Fibroblast of skin of left quadriceps (primary cell): ENCODE results near the gene PSMB11.

Source experiments
- DNase-seq, 2 experiments: peaks; one replicate each; pipeline ENCODE4 v3.0.0-alpha.2; 2013; ENCODE audit warnings: low read depth in 2 of 2

The PSMB11 gene

DNA sequence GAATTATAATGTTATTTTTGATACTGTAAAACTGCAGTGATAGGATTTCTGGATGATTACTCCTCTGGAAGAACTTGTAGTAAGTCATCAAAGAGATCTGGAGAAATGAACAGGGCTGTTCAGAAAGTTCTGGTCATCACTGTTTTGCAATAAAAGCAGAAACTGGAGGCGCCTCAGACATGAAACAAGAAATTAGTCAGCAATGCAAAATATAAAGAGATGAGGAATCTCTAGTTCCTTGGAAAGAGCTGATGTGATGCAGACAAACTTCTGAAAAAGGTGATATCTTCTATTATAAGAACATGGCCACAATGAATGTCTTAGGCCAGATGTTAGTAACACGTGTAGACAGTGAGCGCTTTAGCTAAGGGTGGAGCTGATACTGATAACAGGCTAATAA lies 43.4 kb downstream of the PSMB11 start:
- DNase-seq: no peak

DNA sequence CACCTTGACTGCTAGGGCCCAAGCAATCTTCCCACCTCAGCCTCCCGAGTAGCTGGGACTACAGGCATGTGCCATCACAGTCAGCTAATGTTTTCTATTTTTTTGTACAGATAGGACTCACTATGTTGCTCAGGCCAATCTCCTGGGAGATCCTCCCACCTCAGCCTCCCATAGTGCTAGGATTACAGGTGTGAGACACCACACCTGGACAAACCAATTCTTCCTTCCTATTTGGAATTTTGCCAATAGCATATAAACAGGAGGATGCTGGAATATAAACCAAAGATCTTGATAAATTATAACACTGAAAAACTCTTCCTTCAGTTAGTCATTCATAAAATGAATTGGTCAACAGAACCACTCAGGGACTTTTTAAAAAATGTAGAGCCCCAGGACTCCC lies 44.6 kb downstream of the PSMB11 start:
- DNase-seq: no peak

DNA sequence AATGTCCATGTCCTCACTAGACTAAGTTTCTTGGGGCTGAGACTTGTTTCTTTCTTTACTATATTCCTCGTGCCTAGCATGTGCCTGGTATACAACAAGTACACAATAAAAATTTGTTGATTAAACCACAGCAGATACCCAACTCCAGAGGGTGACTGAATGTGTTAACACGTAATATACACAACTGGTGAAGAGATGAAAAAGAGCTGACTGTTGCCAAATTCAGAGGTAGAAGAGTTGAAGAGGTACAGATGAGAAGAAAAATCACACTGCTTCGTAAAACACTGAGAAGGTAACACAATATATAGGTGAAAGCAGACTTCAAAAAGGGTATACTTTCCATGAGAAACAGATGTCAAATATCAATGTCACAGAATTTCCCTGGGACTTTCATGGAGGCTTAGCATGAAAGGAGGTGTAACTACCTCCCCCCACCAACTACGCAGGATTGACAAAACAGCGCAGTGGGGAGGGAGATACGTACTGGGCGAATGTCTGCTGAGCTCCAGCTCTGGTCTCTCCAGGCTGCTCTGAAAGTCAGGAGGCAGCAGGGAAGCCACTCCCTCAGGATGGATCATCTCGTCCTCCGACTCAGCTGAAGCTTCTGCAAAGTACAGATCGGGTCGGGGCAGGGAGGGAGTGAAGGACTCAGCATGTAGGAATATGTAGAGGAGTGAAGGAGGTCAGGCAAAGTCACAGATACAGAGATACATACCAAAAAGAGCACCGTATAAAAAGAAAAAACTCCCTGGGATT lies 47.7 kb downstream of the PSMB11 start:
- DNase-seq: no peak

DNA sequence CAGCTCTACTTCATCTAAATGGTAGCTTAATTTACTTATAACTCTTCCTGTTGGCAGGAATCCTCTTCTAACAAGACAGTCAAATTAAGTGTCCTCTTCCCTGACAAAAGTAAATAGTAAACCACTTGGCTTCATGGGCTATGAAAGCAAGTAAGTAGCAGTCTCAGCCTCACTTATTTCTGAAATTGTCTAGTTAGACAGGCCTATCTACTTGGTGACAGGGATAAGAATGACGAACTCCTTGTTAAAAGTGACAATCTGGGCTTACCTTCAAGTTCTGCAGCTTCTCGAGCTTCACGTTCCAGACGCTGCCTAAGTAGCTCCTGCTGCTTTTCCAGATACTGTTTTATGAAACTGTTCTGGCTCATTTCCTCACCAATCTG lies 48.2 kb downstream of the PSMB11 start:
- DNase-seq: no peak

DNA sequence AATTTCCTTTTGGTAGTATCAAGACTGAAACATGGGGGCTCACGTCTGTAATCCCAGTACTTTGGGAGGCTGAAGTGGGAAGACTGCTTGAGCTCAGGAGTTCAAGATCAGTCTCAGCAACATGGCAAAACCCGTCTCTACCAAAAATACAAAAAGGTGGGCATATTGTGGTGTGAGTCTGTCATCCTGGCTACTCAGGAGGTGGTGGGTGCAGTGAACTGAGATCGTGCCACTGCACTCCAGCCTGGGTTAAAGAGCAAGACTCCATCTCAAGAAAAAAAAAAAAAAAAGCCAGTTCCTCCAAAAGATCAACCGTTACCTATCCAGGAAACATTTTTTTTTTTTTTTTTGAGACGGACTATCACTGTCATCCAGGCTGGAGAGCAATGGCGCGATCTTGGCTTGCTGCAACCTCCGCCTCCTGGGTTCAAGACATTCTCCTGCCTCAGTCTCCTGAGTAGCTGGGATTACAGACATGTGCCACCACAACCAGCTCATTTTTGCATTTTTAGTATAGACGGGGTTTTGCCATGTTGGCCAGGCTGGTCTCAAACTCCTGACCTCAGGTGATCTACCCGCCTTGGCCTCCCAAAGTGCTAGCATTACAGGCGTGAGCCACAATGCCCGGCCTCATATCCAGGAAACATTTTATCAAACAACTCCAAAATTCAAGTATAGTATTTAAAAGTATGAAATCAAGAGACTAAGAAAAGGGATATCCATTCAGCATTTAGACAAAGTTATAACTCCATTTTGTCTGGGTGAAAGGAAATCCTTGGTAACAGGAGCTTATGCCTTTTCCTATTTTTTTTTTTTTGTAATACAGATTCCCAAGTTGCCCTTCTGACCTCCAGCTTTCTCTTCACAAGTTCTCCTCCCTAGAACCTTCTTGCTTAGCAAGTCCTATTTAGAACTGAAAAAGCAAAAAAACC lies 49.5 kb downstream of the PSMB11 start:
- no peak for DNase-seq

DNA sequence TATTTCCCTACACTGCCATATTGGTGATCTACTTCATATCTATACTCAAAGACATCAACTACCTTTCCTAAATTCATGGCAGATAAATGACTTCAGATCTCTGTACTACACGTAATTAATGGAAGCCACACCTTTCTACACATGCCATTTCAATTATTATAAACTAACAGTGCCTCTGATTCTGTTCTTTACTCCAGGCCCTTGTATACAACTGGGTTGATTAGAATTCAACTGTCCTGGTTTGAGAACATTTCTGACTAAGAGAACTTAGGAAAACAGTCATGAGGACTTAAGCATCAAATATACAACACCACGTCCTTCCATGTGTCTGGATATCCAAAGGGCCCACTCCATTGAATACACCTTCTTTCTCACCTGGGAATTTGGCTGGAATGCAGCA lies 51.1 kb downstream of the PSMB11 start:
- DNase-seq: no peak

DNA sequence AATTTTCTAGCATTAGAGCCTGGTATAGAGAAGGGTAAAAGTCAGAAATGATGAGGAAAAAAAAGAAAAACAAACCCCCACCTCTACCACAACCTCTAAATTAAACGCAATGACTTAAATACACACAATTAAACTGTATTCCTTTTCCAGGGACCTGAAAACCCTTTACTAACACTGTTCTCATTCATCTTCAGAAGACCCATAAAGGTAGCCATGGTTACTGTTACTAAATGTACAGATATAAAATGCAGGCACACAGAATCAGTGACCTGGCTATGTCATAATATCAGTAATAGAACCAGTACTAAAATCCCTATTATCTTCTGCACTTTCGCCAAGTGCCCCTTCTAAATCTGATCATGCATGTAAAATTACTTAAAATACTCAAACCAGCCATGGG lies 51.5 kb downstream of the PSMB11 start:
- no peak for DNase-seq
